Mononuclear cell (primary cell): ENCODE data around the gene ATP6V0C. TPM values are rescaled to one million over a fixed set of nuclear protein-coding genes. Genes with fewer than 3 reads are reported as not detected.

Source experiments
- H3K27me3 ChIP-seq: 2 replicates; pipeline ENCODE4 v1.6.0; 2011; ENCODE audit warnings: low read length, control low read depth; ENCODE audit not compliant: insufficient read depth
- H3K4me1 ChIP-seq: 2 replicates; pipeline ENCODE4 v1.5.1; 2011; ENCODE audit warnings: mild to moderate bottlenecking, low read length, control low read depth; ENCODE audit not compliant: insufficient read depth
- H3K4me3 ChIP-seq: 2 replicates; pipeline ENCODE4 v1.5.1; 2011; ENCODE audit warnings: mild to moderate bottlenecking, low read length, moderate library complexity
- H3K9me3 ChIP-seq: 2 replicates; pipeline ENCODE4 v1.5.1; 2011; ENCODE audit warnings: low read depth, mild to moderate bottlenecking, control low read depth, low read length
- total RNA-seq: library from RNA; depleted of rRNA; stranded (reverse); fragments of >200 nt; gene quantifications from one replicate; pipeline ENCODE4 v1.2.3, GENCODE V29; 2012

The ATP6V0C gene
- 61.2 TPM for total RNA-seq

DNA sequence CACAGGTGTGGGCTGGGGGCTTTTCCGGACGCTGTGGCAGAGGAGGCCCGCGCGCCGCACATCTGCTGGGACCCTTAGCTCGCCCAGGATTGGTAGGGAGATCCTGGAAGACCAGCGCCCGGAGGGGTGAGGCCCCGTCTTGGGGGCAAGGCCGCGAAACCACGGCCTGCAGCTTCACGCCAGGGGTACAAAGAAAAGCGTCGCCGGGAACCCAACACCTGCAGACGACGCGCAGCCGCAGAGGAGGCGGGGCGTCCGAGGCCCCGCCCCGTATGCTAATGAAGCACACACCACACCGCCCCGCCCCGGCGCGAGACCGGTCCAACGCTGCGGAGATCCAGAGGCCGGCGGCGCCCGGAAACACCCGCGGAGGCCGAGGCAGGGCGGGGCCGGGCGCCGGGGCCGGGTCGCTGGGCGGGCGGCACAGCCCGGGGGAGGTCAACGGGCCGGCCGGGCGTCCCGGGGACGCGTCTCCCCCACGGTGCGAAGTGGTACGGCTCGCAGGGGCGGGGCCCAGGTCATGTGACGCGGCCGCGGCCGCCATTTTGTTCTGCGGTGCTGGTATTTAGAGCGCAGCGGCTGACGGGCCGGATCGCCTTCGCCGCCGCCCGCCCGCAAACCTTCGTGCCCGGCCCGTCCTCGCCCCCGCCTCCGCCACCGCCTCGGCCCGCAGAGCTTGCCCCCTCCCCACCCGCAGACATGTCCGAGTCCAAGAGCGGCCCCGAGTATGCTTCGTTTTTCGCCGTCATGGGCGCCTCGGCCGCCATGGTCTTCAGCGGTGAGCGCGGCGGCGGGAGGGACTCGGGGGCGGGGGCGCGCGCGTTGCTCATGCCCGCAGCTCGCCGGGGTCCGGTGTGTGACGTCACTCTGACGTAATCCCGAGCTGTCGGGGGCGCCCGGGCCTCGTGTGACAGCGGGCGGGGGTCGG, at the start of gene ATP6V0C:
Gene ATP6V0C, plus strand, starts transcription at position 548 of the 928 bp plus-strand sequence. Its CDS starts 152 bp downstream, at position 700.
- H3K4me1 ChIP-seq, result peaks cover 75% of the 10 kb centered on the region
- H3K9me3 ChIP-seq, result no peaks in the 10 kb centered on the region
- H3K27me3 ChIP-seq, result no peaks in the 10 kb centered on the region
- H3K4me3 ChIP-seq, result peak within 1 kb of the TSS; percentile 80

DNA sequence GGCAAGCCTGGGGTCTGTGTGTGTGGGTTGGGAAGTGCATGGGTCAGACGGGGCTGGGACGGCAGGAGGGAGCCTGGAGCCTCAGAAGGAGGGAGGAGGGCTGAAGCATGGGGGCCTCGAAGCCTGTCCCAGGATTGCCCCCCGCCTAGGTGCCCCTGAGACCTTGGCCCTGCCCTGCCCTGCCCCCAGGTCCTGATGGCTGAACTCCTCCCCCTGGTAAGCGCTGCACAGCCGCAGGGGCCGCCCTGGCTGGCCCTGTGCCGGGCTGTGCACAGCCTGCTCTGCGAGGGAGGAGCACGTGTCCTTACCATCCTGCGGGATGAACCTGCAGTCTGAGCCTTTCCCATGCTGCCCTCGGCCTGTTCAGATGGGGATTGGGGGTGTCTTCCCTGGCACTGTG, 49.4 kb upstream of the ATP6V0C start:
- peaks cover 26% of the 10 kb centered on the region for H3K4me1 ChIP-seq
- peaks cover 17% of the 10 kb centered on the region for H3K27me3 ChIP-seq
- H3K4me3 ChIP-seq, result no peak overlapping the region
- H3K9me3 ChIP-seq, result no peaks in the 10 kb centered on the region

GRCh38 chr16:2465653-2466415, 47.9 kb upstream of the ATP6V0C start:
- Histone ChIP-seq H3K27me3 (peaks cover 32% of the 10 kb centered on the region), H3K9me3 (no peaks in the 10 kb centered on the region), H3K4me3 (no peak overlapping the region), H3K4me1 (peaks cover 18% of the 10 kb centered on the region)

- Histone ChIP-seq H3K9me3 (no peaks in the 10 kb centered on the region), H3K4me3 (no peak overlapping the region), H3K27me3 (peaks cover 37% of the 10 kb centered on the region), H3K4me1 (peaks cover 26% of the 10 kb centered on the region)
Observed at GRCh38 chr16:2466667-2467527, 46.9 kb upstream of the ATP6V0C start.

GRCh38 chr16:2467528-2468232, 46.1 kb upstream of the ATP6V0C start:
- Histone ChIP-seq H3K4me3 (no peak overlapping the region), H3K27me3 (peaks cover 45% of the 10 kb centered on the region), H3K9me3 (no peaks in the 10 kb centered on the region), H3K4me1 (peaks cover 31% of the 10 kb centered on the region)

GRCh38 chr16:2468233-2468724, 45.5 kb upstream of the ATP6V0C start:
- Histone ChIP-seq H3K9me3 (no peaks in the 10 kb centered on the region), H3K4me3 (no peak overlapping the region), H3K27me3 (peaks cover 51% of the 10 kb centered on the region), H3K4me1 (peaks cover 35% of the 10 kb centered on the region)

DNA sequence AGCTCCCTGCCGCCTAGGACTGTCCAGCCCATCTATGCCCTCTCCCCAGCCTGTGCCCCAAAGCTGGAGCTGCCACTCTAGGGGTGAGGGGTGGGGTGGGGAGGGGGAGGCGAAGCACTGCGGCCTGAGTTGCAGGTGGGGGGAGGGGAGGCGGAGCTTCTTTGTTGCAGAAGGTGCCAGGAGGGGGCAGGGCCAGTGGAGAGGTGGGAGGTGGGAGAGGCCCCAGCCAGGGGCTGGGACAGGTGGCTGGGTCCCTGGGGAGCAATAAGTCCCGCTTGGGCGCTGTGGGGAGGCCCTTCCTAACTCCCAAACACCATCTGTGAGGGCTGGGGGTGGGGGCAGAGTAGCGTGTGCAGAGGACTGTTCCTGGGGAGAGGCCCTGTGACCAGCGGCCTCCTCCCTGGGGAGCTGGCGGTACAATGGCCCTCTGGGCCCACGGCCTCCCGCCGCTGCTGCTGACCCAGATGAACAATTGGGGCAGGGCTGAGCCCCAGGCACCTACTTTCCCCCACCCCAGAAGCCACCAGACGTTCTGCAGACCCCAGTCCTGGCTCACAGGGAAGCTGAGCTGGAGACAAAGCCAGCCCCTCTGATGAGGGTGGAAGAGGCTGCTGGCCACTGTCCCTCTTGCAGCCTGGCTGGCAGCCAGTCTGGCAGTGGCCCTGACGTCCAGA, 44.9 kb upstream of the ATP6V0C start:
- Histone ChIP-seq H3K27me3 (peaks cover 52% of the 10 kb centered on the region), H3K9me3 (no peaks in the 10 kb centered on the region), H3K4me3 (no peak overlapping the region), H3K4me1 (peaks cover 38% of the 10 kb centered on the region)

DNA sequence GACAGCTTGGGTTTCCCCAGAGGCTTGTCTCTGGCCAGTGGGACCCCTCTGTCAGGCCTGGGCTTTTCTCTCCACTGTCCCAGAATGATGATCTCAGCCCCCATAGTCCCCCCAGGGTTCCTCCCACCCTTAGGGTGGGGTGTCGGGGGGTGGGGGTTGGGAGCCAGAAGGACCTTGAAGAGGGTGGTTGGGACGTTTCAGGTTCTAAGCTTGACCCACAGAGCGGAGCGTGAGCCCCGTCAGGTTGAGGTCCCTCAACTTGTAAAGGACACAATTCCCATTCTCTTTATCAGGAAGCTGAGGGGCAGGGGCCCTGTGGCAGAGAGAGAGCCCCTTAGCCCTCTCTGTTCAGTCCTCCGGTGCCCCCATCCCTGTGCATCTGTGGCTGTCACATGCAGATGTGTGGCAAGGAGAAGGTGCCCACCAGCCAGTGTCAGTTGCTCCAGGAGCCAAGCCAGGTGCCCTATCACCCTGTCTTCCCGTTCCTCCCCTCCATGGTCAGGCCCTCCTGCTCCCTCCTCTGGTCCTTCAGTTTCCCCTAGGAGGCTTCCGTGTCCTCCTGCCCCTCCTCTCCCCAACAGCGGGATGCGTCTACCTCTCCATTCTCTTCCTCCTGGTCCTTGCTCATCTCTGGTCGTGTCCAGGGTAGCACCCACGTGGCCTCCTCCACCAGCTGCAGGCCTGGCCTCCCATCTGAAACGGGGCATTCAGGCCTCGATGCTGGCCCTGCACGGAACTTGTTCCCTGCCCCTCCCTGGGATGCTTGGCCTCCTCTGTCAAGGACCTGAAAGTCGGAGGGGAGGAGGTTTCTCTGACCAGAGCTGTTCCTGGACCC, 44.1 kb upstream of the ATP6V0C start:
- Histone ChIP-seq H3K4me3 (no peak overlapping the region), H3K27me3 (peaks cover 52% of the 10 kb centered on the region), H3K9me3 (no peaks in the 10 kb centered on the region), H3K4me1 (peaks cover 45% of the 10 kb centered on the region)

DNA sequence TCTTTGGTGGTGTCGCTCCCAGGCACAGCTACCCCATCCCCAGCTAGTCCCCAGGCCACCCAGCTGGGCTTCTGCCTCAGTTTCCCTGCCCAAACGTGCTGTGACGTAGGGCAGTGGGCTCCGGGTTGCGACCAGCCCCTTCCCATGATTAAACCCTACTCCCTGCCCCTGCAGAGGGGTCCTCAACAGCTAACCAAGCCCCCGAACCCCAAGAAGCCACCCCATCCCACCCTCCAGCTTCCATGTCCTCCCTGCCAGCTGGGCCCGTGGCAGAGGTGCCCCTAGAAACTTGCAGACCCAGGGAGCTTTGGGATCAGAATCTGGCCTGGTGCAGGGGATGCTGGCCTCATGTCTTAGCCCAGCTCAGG, 43.5 kb upstream of the ATP6V0C start:
- H3K4me1 ChIP-seq, result peaks cover 45% of the 10 kb centered on the region
- H3K4me3 ChIP-seq, result no peak overlapping the region
- H3K9me3 ChIP-seq, result no peaks in the 10 kb centered on the region
- peaks cover 52% of the 10 kb centered on the region for H3K27me3 ChIP-seq

DNA sequence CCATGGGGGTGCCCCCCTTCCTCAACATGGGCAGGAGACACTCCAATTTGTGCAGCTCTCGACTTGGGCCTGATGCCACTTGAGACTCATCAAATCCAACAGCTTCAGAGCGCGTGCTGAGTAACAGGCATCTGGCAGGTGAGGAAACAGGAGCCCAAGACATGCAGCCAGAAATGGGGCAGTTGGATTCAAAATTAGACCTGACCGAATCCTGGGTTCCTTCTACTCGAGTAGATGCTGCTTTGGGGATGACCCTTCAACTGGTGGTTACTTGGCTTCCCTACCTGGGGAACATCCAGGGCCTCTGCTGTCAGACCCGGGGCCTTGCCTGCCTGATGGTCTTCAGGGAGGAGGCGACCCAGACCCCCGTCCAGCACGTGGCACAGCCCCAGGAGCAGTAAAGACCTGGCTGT, 43.1 kb upstream of the ATP6V0C start:
- Histone ChIP-seq H3K9me3 (no peaks in the 10 kb centered on the region), H3K4me1 (peaks cover 47% of the 10 kb centered on the region), H3K4me3 (no peak overlapping the region), H3K27me3 (peaks cover 52% of the 10 kb centered on the region)

GRCh38 chr16:2471016-2471652, 42.6 kb upstream of the ATP6V0C start, which contains the start of gene NTN3:
Gene NTN3, plus strand, starts transcription at chr16:2471297. Its CDS starts 405 bp downstream, at chr16:2471702.
- Histone ChIP-seq H3K9me3 (no peaks in the 10 kb centered on the region), H3K27me3 (peaks cover 52% of the 10 kb centered on the region), H3K4me3 (no peak within 1 kb of the TSS), H3K4me1 (peaks cover 52% of the 10 kb centered on the region)

GRCh38 chr16:2471653-2472487, 41.9 kb upstream of the ATP6V0C start:
- Histone ChIP-seq H3K9me3 (no peaks in the 10 kb centered on the region), H3K4me3 (no peak overlapping the region), H3K27me3 (peaks cover 49% of the 10 kb centered on the region), H3K4me1 (peaks cover 53% of the 10 kb centered on the region)
